GM12878 (cell line): ENCODE measurements around the gene GDAP2. TPM values are rescaled to one million over a fixed set of nuclear protein-coding genes. Genes with fewer than 3 reads are reported as not detected.

Source experiments
- ATAC-seq: fragments of 200-7000 bp; cut with Tn5 transposase; 3 replicates; pipeline ENCODE4 v1.9.1; 2020; ENCODE audit warnings: mild to moderate bottlenecking, moderate library complexity
- BruUV-seq: library from RNA; stranded (reverse); fragments of 400-500 nt; replicated peaks from 2 replicates; lab custom pipeline; 2021; lab: Mats Ljungman, UMichigan
- CTCF ChIA-PET: fragments of 300-600 bp; sonication (Branson Sonifier 250); formaldehyde crosslinking; extraction: SDS; loops from one replicate; lab custom pipeline; 2021; ENCODE audit warnings: inconsistent platforms; lab: Yijun Ruan, JAX
- POLR2A ChIA-PET: fragments of 350-600 bp; formaldehyde crosslinking; extraction: SDS; loops from one replicate; lab custom pipeline; 2021; ENCODE audit warnings: inconsistent platforms; lab: Charles Lee
- RAD21 ChIA-PET: fragments of 300-600 bp; sonication (Branson Sonifier 250); formaldehyde crosslinking; loops from one replicate; lab custom pipeline; 2023; ENCODE audit warnings: antibody characterized with exemption; ENCODE audit not compliant: unreplicated experiment; lab: Charles Lee
- SMC1A ChIA-PET: fragments of 300-600 bp; sonication (Branson Sonifier 250); formaldehyde crosslinking; loops from one replicate; lab custom pipeline; 2023; ENCODE audit not compliant: unreplicated experiment, uncharacterized antibody; lab: Charles Lee
- DNase-seq: peaks from one replicate; pipeline ENCODE4 v3.0.0-alpha.2; 2011; ENCODE audit warnings: low read depth, low spot score
- FAIRE-seq: peaks from 3 replicates; lab custom pipeline; 2011; peaks lifted over from hg19 to GRCh38; lab: Jason Lieb, UNC
- H2AFZ ChIP-seq: 2 replicates; pipeline ENCODE4 v1.6.0; 2011; ENCODE audit warnings: low read depth, low read length, control low read depth; ENCODE audit not compliant: control insufficient read depth
- H3K27ac ChIP-seq: 2 replicates; pipeline ENCODE4 v1.5.1; 2011; ENCODE audit warnings: control low read depth; ENCODE audit not compliant: control insufficient read depth, insufficient read depth
- H3K27me3 ChIP-seq, 2 experiments: replicated peaks in 1 of 2; 2 replicates each; pipeline versions ENCODE4 v1.6.0 to v1.6.1; 2011; ENCODE audit warnings: low read length in 1 of 2; ENCODE audit not compliant: control insufficient read depth in 2 of 2, insufficient read depth in 2 of 2
- H3K36me3 ChIP-seq, 2 experiments: 2 replicates each; pipeline ENCODE4 v1.5.1; 2011; ENCODE audit warnings: low read length in 1 of 2; ENCODE audit not compliant: control insufficient read depth in 2 of 2, insufficient read depth in 2 of 2
- H3K4me1 ChIP-seq: 2 replicates; pipeline ENCODE4 v1.6.1; 2011; ENCODE audit warnings: mild to moderate bottlenecking, low read length, moderate library complexity, mixed read lengths; ENCODE audit not compliant: control insufficient read depth, insufficient read depth
- H3K4me2 ChIP-seq: 2 replicates; pipeline ENCODE4 v1.6.0; 2011; ENCODE audit warnings: control low read depth; ENCODE audit not compliant: control insufficient read depth, insufficient read depth
- H3K4me3 ChIP-seq: fragments of 200-600 bp; sonication (generic); 2 replicates; pipeline ENCODE4 v1.5.1; 2016
- H3K79me2 ChIP-seq: 2 replicates; pipeline ENCODE4 v1.6.0; 2011; ENCODE audit warnings: low read length; ENCODE audit not compliant: control insufficient read depth, insufficient read depth
- H3K9ac ChIP-seq: 2 replicates; pipeline ENCODE4 v1.8.0; 2011; ENCODE audit warnings: low read length, control low read depth, mixed read lengths; ENCODE audit not compliant: control insufficient read depth, insufficient read depth
- H3K9me3 ChIP-seq: replicated peaks from 3 replicates; pipeline ENCODE4 v1.5.1; 2011; ENCODE audit warnings: mild to moderate bottlenecking, low read length; ENCODE audit not compliant: control insufficient read depth, insufficient read depth
- H4K20me1 ChIP-seq: 2 replicates; pipeline ENCODE4 v1.6.0; 2011; ENCODE audit not compliant: control insufficient read depth, insufficient read depth
- ASH2L ChIP-seq: fragments of 300-600, 200-600 bp; sonication (generic); IDR thresholded peaks from 2 replicates; pipeline ENCODE4 v1.6.1; 2017; ENCODE audit warnings: low read depth, mild to moderate bottlenecking, borderline replicate concordance
- BCL11A ChIP-seq: IDR thresholded peaks from 2 replicates; pipeline ENCODE4 v1.6.1; 2011; ENCODE audit warnings: low read depth, low read length
- BCL3 ChIP-seq: IDR thresholded peaks from 2 replicates; pipeline ENCODE4 v1.6.1; 2011; ENCODE audit warnings: borderline replicate concordance, low read depth, mild to moderate bottlenecking, moderate library complexity, low read length; ENCODE audit not compliant: insufficient read depth, poor library complexity, severe bottlenecking
- BRCA1 ChIP-seq: IDR thresholded peaks from 2 replicates; pipeline ENCODE4 v1.6.1; 2011; ENCODE audit warnings: low read depth, low read length, improper control_type of control experiment
- IRF4 ChIP-seq: IDR thresholded peaks from 2 replicates; pipeline ENCODE4 v1.6.1; 2011; ENCODE audit warnings: low read depth, low read length
- JUNB ChIP-seq: IDR thresholded peaks from 2 replicates; pipeline ENCODE4 v1.6.1; 2016; ENCODE audit warnings: antibody characterized with exemption, mild to moderate bottlenecking
- KDM1A ChIP-seq: fragments of 200-600 bp; sonication (generic); IDR thresholded peaks from 2 replicates; pipeline ENCODE4 v1.6.1; 2016; ENCODE audit warnings: borderline replicate concordance
- MEF2A ChIP-seq: IDR thresholded peaks from 2 replicates; pipeline ENCODE4 v1.6.1; 2011; ENCODE audit warnings: low read depth, mild to moderate bottlenecking, low read length, moderate library complexity; ENCODE audit not compliant: insufficient read depth
- MYB ChIP-seq: fragments of 150-350 bp; IDR thresholded peaks from 2 replicates; pipeline ENCODE4 v1.6.1; 2014; ENCODE audit warnings: mild to moderate bottlenecking, low read depth, low read length, borderline replicate concordance
- PAX8 ChIP-seq: fragments of 450-650 bp; IDR thresholded peaks from 2 replicates; pipeline ENCODE4 v1.6.1; 2017; ENCODE audit warnings: mild to moderate bottlenecking, moderate library complexity
- RFX5 ChIP-seq: IDR thresholded peaks from 2 replicates; pipeline ENCODE4 v1.6.1; 2011; ENCODE audit warnings: low read depth, low read length, improper control_type of control experiment
- SIX5 ChIP-seq: IDR thresholded peaks from 2 replicates; pipeline ENCODE4 v1.6.1; 2011; ENCODE audit warnings: mild to moderate bottlenecking, low read depth, low read length, moderate library complexity; ENCODE audit not compliant: severe bottlenecking
- SMAD5 ChIP-seq: IDR thresholded peaks from 2 replicates; pipeline ENCODE4 v1.6.1; 2016; ENCODE audit warnings: antibody characterized with exemption, low read depth
- SMC3 ChIP-seq: IDR thresholded peaks from 2 replicates; pipeline ENCODE4 v1.6.1; 2011; ENCODE audit warnings: low read length, improper control_type of control experiment, borderline replicate concordance
- ZBTB11 ChIP-seq: fragments of 450-650 bp; formaldehyde crosslinking; IDR thresholded peaks from 2 replicates; pipeline ENCODE4 v1.5.0; 2022; ENCODE audit warnings: mild to moderate bottlenecking, missing genetic modification characterization
- ZSCAN29 ChIP-seq: fragments of 450-650 bp; IDR thresholded peaks from 2 replicates; pipeline ENCODE4 v1.6.1; 2017; ENCODE audit warnings: mild to moderate bottlenecking, moderate library complexity
- WGBS: methylation state at CpG from one replicate; pipeline ENCODE4 v1.1.6; 2016; ENCODE audit warnings: low lambda C conversion rate; ENCODE audit not compliant: insufficient replicate concordance, insufficient coverage; ENCODE audit errors: missing lambda C conversion rate; 5-methylcytosine and 5-hydroxymethylcytosine counted together
- in situ Hi-C: fragments of 300-500 bp; cut with MboI; formaldehyde crosslinking; loops from 9 replicates; pipeline ENCODE4 v1.14.3; 2018; ENCODE audit warnings: mixed read lengths
- intact Hi-C: fragments of 100-400 bp; cut with micrococcal nuclease; formaldehyde crosslinking; loops from one replicate; pipeline ENCODE4 v1.14.2; 2022; ENCODE audit not compliant: unreplicated experiment
- polyA plus RNA-seq, 11 experiments: library from polyadenylated mRNA; depleted of rRNA in 4 of 11; unstranded in 6 of 11; stranded (reverse) in 5 of 11; fragments of >200 nt; fragmentation: Nextera tagmentation in 4 of 11; fragmentation: Illumina TruSeq in 1 of 11; extraction: Ambion mirVana in 4 of 11; extraction: Trizol in 1 of 11; gene quantifications; 1 replicate in 1 of 11; 2 replicates in 10 of 11; pipeline versions ENCODE4 v1.2.1 to v1.2.3, GENCODE V29; 2011 to 2016; ENCODE audit warnings: inconsistent platforms in 2 of 11, missing spikeins in 2 of 11, low read depth in 1 of 11
- total RNA-seq, 4 experiments: library from RNA; depleted of rRNA in 3 of 4; stranded (reverse); fragments of >200 nt in 3 of 4; fragmentation: Illumina TruSeq in 1 of 4; extraction: Trizol in 1 of 4; gene quantifications; 2 replicates each; pipeline versions ENCODE4 v1.2.1 to v1.2.3, GENCODE V29; 2013 to 2021
- TF ChIP-seq, protein P1 (sequence below): fragments of 450-650 bp; IDR thresholded peaks from 2 replicates; pipeline ENCODE4 v1.6.1; 2018; ENCODE audit warnings: borderline replicate concordance, mild to moderate bottlenecking; ENCODE audit not compliant: partially characterized antibody

The GDAP2 gene
- total and polyA plus RNA-seq, 10 of the 15 experiments (the other 5 are each of a cell fraction or from before 2014, with no cell fraction given) = 2.6 to 19.2 (median 11.4) TPM

GRCh38 chr1:117895482-117896114, 33.8 kb downstream of the GDAP2 start:
- ChIA-PET SMC1A (interaction anchor here (0.7 to 3.5 kb wide), 22 partner anchors 8 to 829 kb away, joined by 3 to 17 read pairs (median 4); partner anchors contain the start of genes GDAP2 and WDR3), CTCF (interaction anchor here (0.7 to 6.9 kb wide), 40 partner anchors 8 to 389 kb away, joined by 3 to 54 read pairs (median 4); partner anchors contain the start of genes GDAP2 and WDR3), RAD21 (interaction anchor here (0.7 to 2.0 kb wide), 9 partner anchors 11 to 383 kb away, joined by 3 to 8 read pairs (median 4); partner anchors contain the start of gene GDAP2), POLR2A (no interaction called here)
- Histone ChIP-seq H3K27ac (no peak overlapping the region), H3K36me3 (peaks cover 0 to 10% of the 10 kb centered on the region in 2 experiments; a peak in 3 of 4 replicates), H2AFZ (no peak overlapping the region), H3K27me3 (no peaks in the 10 kb centered on the region), H4K20me1 (no peaks in the 10 kb centered on the region), H3K4me1 (no peaks in the 10 kb centered on the region), H3K4me3 (no peak overlapping the region), H3K79me2 (no peaks in the 10 kb centered on the region), H3K9ac (no peak overlapping the region), H3K4me2 (no peak overlapping the region), H3K9me3 (no peaks in the 10 kb centered on the region)
- 10% methylated on average over 4 of the region's 4 CpGs for WGBS
- DNase-seq (peak; percentile 32), FAIRE-seq (peak; percentile 97), ATAC-seq (peak; percentile 98)
- in situ Hi-C loops = loop anchor here (10.0 kb wide), 1 partner anchor 361 kb away; no protein-coding TSS in a partner anchor
- intact Hi-C loops = loop anchor here (5.0 kb wide), 3 partner anchors 78 to 383 kb away; no protein-coding TSS in a partner anchor
- no TSS peak for BruUV-seq
- TF ChIP-seq KDM1A (no peak), MYB (no peak), BRCA1 (no peak), ZSCAN29 (no peak), RFX5 (no peak), SIX5 (no peak), JUNB (peak; percentile 86), PAX8 (no peak), BCL3 (no peak), ASH2L (no peak), SMAD5 (no peak), IRF4 (peak; percentile 94), MEF2A (0 out of 2 replicates have a peak, but pooled peaks have one; percentile 40), ZBTB11 (CRISPR knock-in tag) (no peak), SMC3 (peak; percentile 65; the same call in 1 of the 2 replicates), BCL11A (0 out of 2 replicates have a peak, but pooled peaks have one; percentile 22)
- TF ChIP-seq, protein P1, sequence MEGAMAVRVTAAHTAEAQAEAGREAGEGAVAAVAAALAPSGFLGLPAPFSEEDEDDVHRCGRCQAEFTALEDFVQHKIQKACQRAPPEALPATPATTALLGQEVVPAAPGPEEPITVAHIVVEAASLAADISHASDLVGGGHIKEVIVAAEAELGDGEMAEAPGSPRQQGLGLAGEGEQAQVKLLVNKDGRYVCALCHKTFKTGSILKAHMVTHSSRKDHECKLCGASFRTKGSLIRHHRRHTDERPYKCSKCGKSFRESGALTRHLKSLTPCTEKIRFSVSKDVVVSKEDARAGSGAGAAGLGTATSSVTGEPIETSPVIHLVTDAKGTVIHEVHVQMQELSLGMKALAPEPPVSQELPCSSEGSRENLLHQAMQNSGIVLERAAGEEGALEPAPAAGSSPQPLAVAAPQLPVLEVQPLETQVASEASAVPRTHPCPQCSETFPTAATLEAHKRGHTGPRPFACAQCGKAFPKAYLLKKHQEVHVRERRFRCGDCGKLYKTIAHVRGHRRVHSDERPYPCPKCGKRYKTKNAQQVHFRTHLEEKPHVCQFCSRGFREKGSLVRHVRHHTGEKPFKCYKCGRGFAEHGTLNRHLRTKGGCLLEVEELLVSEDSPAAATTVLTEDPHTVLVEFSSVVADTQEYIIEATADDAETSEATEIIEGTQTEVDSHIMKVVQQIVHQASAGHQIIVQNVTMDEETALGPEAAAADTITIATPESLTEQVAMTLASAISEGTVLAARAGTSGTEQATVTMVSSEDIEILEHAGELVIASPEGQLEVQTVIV = no peak
